HCT116 (cell line): ENCODE data around the gene TJP2. TPM values are rescaled to one million over a fixed set of nuclear protein-coding genes. Genes with fewer than 3 reads are reported as not detected.

Source experiments
- ATAC-seq: fragments of 200-7000 bp; cut with Tn5 transposase; 2 replicates; pipeline ENCODE4 v1.9.1; 2020; ENCODE audit warnings: mild to moderate bottlenecking, moderate library complexity
- BruUV-seq: library from RNA; stranded (reverse); fragments of 400-500 nt; replicated peaks from 2 replicates; lab custom pipeline; 2021; lab: Mats Ljungman, UMichigan
- CTCF ChIA-PET: fragments of 300-600 bp; sonication (Branson Sonifier 250); formaldehyde crosslinking; loops from one replicate; lab custom pipeline; 2021; ENCODE audit warnings: antibody characterized with exemption; lab: Charles Lee
- POLR2A ChIA-PET: fragments of 300-600, 350-600 bp; sonication (Branson Sonifier 250); formaldehyde crosslinking; loops from one replicate; lab custom pipeline; 2021; ENCODE audit warnings: antibody characterized with exemption; lab: Charles Lee
- RAD21 ChIA-PET, 2 experiments: fragments of 300-600 bp; sonication (Branson Sonifier 250); formaldehyde crosslinking; loops; one replicate each; lab custom pipeline; 2023; ENCODE audit warnings: low total read pairs in 2 of 2; ENCODE audit not compliant: uncharacterized antibody in 2 of 2, unreplicated experiment in 2 of 2, low non-redundant PET in 1 of 2; lab: Charles Lee
- DNase-seq: peaks from one replicate; pipeline ENCODE4 v3.0.0-alpha.2; 2010; ENCODE audit warnings: low read depth, low spot score
- H2AFZ ChIP-seq: fragments of 200-600 bp; shearing (Covaris generic), sonication (generic); 2 replicates; pipeline ENCODE4 v1.6.1; 2017; ENCODE audit warnings: low read depth, mixed run types, mixed read lengths, antibody characterized with exemption, low read length; ENCODE audit not compliant: poor library complexity, severe bottlenecking
- H3K27ac ChIP-seq: 2 replicates; pipeline ENCODE4 v1.5.1; 2012; ENCODE audit warnings: low read depth, low read length
- H3K27me3 ChIP-seq: fragments of 200-600 bp; sonication (generic); 2 replicates; pipeline ENCODE4 v1.6.1; 2016; ENCODE audit warnings: mixed run types, low read length, mixed read lengths; ENCODE audit not compliant: insufficient read depth
- H3K36me3 ChIP-seq, 2 experiments: fragments of 200-500 bp in 1 of 2; fragments of 200-600 bp in 1 of 2; sonication (Bioruptor generic) in 1 of 2; sonication (generic) in 1 of 2; 2 replicates each; pipeline versions ENCODE4 v1.5.1 to v1.6.1; 2014 to 2016; ENCODE audit warnings: low read length in 2 of 2, inconsistent platforms in 1 of 2, mixed read lengths in 1 of 2, mixed run types in 1 of 2; ENCODE audit not compliant: insufficient read depth in 2 of 2, control insufficient read depth in 1 of 2
- H3K4me1 ChIP-seq, 2 experiments: fragments of 200-600 bp in 1 of 2; sonication (generic) in 1 of 2; 2 replicates each; pipeline versions ENCODE4 v1.5.1 to v1.6.1; 2012 to 2017; ENCODE audit warnings: low read length in 2 of 2, inconsistent platforms in 1 of 2, mild to moderate bottlenecking in 1 of 2, mixed read lengths in 1 of 2, mixed run types in 1 of 2, moderate library complexity in 1 of 2; ENCODE audit not compliant: insufficient read depth in 2 of 2, control insufficient read depth in 1 of 2
- H3K4me2 ChIP-seq: fragments of 200-600 bp; sonication (generic); 2 replicates; pipeline ENCODE4 v1.6.1; 2017; ENCODE audit warnings: mixed run types, low read length, mixed read lengths
- H3K4me3 ChIP-seq, 2 experiments: fragments of 200-600 bp in 1 of 2; sonication (generic) in 1 of 2; replicated peaks in 1 of 2; 2 replicates each; pipeline ENCODE4 v1.5.1; 2011 to 2016; ENCODE audit warnings: low read length in 2 of 2, control low read depth in 1 of 2, low read depth in 1 of 2, mild to moderate bottlenecking in 1 of 2, mixed read lengths in 1 of 2, mixed run types in 1 of 2
- H3K79me2 ChIP-seq: fragments of 200-600 bp; sonication (generic); 2 replicates; pipeline ENCODE4 v1.6.1; 2017; ENCODE audit warnings: mild to moderate bottlenecking, mixed run types, low read length, moderate library complexity, mixed read lengths; ENCODE audit not compliant: insufficient read depth
- H3K9ac ChIP-seq: fragments of 200-600 bp; sonication (generic); 2 replicates; pipeline ENCODE4 v1.6.1; 2016; ENCODE audit warnings: low read length, mixed read lengths
- H3K9me2 ChIP-seq: fragments of 200-600 bp; sonication (generic), shearing (Covaris generic); 2 replicates; pipeline ENCODE4 v1.6.1; 2017; ENCODE audit warnings: mixed run types, mild to moderate bottlenecking, moderate library complexity; ENCODE audit not compliant: insufficient read depth
- H3K9me3 ChIP-seq, 2 experiments: fragments of 200-500 bp in 1 of 2; fragments of 200-600 bp in 1 of 2; sonication (Bioruptor generic) in 1 of 2; sonication (generic) in 1 of 2; 2 replicates each; pipeline ENCODE4 v1.6.1; 2014 to 2017; ENCODE audit warnings: low read length in 2 of 2, mixed read lengths in 2 of 2, inconsistent platforms in 1 of 2, low read depth in 1 of 2, mild to moderate bottlenecking in 1 of 2, mixed run types in 1 of 2, moderate library complexity in 1 of 2; ENCODE audit not compliant: control insufficient read depth in 1 of 2, insufficient read depth in 1 of 2
- H4K20me1 ChIP-seq: fragments of 200-600 bp; sonication (generic), shearing (Covaris generic); 2 replicates; pipeline ENCODE4 v1.6.1; 2017; ENCODE audit warnings: mixed run types, mild to moderate bottlenecking, moderate library complexity; ENCODE audit not compliant: insufficient read depth
- CEBPB ChIP-seq: IDR thresholded peaks from 2 replicates; pipeline ENCODE4 v1.6.1; 2012; ENCODE audit warnings: low read depth
- EGR1 ChIP-seq: IDR thresholded peaks from 2 replicates; pipeline ENCODE4 v1.6.1; 2012; ENCODE audit warnings: low read depth
- ELF1 ChIP-seq: IDR thresholded peaks from 2 replicates; pipeline ENCODE4 v1.6.1; 2012; ENCODE audit warnings: low read depth, borderline replicate concordance
- FOSL1 ChIP-seq: IDR thresholded peaks from 2 replicates; pipeline ENCODE4 v1.6.1; 2012; ENCODE audit warnings: low read depth
- JUND ChIP-seq: IDR thresholded peaks from 2 replicates; pipeline ENCODE4 v1.6.1; 2012
- POLR2A ChIP-seq: IDR thresholded peaks from 2 replicates; pipeline ENCODE4 v1.7.0; 2011; ENCODE audit warnings: borderline replicate concordance; ENCODE audit not compliant: insufficient read depth, insufficient read length; ENCODE audit errors: extremely low read depth
- RAD21 ChIP-seq: IDR thresholded peaks from 2 replicates; pipeline ENCODE4 v1.6.1; 2012; ENCODE audit warnings: low read depth, mild to moderate bottlenecking
- SIN3A ChIP-seq: IDR thresholded peaks from 2 replicates; pipeline ENCODE4 v1.6.1; 2012; ENCODE audit warnings: low read depth
- SP1 ChIP-seq: IDR thresholded peaks from 2 replicates; pipeline ENCODE4 v1.6.1; 2012; ENCODE audit warnings: low read depth
- SRF ChIP-seq: IDR thresholded peaks from 2 replicates; pipeline ENCODE4 v1.6.1; 2012; ENCODE audit warnings: low read depth
- TCF7L2 ChIP-seq: IDR thresholded peaks from 2 replicates; pipeline ENCODE4 v1.7.0; 2011; ENCODE audit warnings: borderline replicate concordance, inconsistent platforms; ENCODE audit not compliant: insufficient read depth, insufficient read length; ENCODE audit errors: extremely low read depth
- YY1 ChIP-seq: IDR thresholded peaks from 2 replicates; pipeline ENCODE4 v1.6.1; 2011; ENCODE audit warnings: low read length, low read depth, moderate library complexity, mild to moderate bottlenecking; ENCODE audit not compliant: insufficient replicate concordance; ENCODE audit errors: extremely low read depth
- ZNF274 ChIP-seq: fragments of 200-500 bp; sonication (Bioruptor generic); IDR thresholded peaks from 2 replicates; pipeline ENCODE4 v1.6.1; 2014; ENCODE audit warnings: mild to moderate bottlenecking, low read depth, low read length, inconsistent platforms
- intact Hi-C: fragments of 100-400 bp; cut with micrococcal nuclease; formaldehyde crosslinking; loops from 2 replicates; pipeline ENCODE4 v1.10.0; 2022
- total RNA-seq: library from RNA; stranded (reverse); gene quantifications from one replicate; pipeline ENCODE4 v1.2.1, GENCODE V29; 2021; ENCODE audit not compliant: unreplicated experiment
- TF ChIP-seq, protein P1 (sequence below): IDR thresholded peaks from 2 replicates; pipeline ENCODE4 v1.6.1; 2011; ENCODE audit warnings: mild to moderate bottlenecking, low read length, moderate library complexity; ENCODE audit not compliant: insufficient replicate concordance; ENCODE audit errors: extremely low read depth
- TF ChIP-seq, protein P2 (sequence below): IDR thresholded peaks from 2 replicates; pipeline ENCODE4 v1.6.1; 2012

The TJP2 gene
- total RNA-seq, 1 experiment from 2014 or later: 39.7 TPM

DNA sequence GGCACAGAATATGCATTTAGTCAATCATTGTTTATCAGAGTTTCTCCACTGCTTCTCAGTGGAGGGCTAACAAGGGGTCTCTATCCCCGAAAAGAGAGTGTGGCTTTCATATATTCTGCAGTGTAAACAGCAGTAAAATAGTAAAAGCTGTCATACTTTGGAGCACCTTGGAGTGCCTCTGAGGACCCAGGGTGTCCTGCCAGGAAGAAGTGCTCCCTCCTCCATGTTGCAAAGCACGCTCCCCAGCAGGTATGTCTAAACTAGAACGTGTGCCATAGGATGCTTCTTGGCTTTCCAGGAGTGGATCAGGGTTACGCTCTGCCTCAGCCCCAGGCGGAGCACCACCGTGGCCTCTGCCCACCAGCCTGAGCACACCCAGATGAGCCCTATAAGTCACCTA is 8.5 kb upstream of the TJP2 start:
- H3K9ac ChIP-seq: no peak overlapping the region
- H2AFZ ChIP-seq: no peak overlapping the region
- no peaks in the 10 kb centered on the region; a peak in 1 of 4 replicates for H3K4me1 ChIP-seq
- H3K9me3 ChIP-seq: no peaks in the 10 kb centered on the region
- ATAC-seq (no peak), DNase-seq (no peak)
- ChIA-PET RAD21 (no interaction called here), CTCF (no interaction called here), POLR2A (no interaction called here)
- intact Hi-C loops: no loop called here
- no peaks in the 10 kb centered on the region for H3K36me3 ChIP-seq
- no peaks in the 10 kb centered on the region for H3K27me3 ChIP-seq
- no peak overlapping the region for H3K4me3 ChIP-seq
- no TSS peak for BruUV-seq
- no peak overlapping the region for H3K27ac ChIP-seq
- peaks cover 3% of the 10 kb centered on the region; the same call in 1 of the 2 replicates for H3K79me2 ChIP-seq
- H3K9me2 ChIP-seq: no peaks in the 10 kb centered on the region
- no peak for TF ChIP-seq CEBPB
- TF ChIP-seq YY1: no peak
- no peak for TF ChIP-seq RAD21
- no peak for TF ChIP-seq ELF1
- no peak for TF ChIP-seq SIN3A
- no peak for TF ChIP-seq FOSL1
- TF ChIP-seq SP1: no peak
- TF ChIP-seq, protein P1, sequence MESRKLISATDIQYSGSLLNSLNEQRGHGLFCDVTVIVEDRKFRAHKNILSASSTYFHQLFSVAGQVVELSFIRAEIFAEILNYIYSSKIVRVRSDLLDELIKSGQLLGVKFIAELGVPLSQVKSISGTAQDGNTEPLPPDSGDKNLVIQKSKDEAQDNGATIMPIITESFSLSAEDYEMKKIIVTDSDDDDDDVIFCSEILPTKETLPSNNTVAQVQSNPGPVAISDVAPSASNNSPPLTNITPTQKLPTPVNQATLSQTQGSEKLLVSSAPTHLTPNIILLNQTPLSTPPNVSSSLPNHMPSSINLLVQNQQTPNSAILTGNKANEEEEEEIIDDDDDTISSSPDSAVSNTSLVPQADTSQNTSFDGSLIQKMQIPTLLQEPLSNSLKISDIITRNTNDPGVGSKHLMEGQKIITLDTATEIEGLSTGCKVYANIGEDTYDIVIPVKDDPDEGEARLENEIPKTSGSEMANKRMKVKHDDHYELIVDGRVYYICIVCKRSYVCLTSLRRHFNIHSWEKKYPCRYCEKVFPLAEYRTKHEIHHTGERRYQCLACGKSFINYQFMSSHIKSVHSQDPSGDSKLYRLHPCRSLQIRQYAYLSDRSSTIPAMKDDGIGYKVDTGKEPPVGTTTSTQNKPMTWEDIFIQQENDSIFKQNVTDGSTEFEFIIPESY: no peak
- TF ChIP-seq ZNF274: no peak
- TF ChIP-seq EGR1: no peak
- no peak for TF ChIP-seq POLR2A
- TF ChIP-seq JUND: no peak
- TF ChIP-seq TCF7L2: no peak
- TF ChIP-seq SRF: no peak
- TF ChIP-seq, protein P2, sequence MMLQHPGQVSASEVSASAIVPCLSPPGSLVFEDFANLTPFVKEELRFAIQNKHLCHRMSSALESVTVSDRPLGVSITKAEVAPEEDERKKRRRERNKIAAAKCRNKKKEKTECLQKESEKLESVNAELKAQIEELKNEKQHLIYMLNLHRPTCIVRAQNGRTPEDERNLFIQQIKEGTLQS: no peak
- H4K20me1 ChIP-seq: no peaks in the 10 kb centered on the region
- no peak overlapping the region for H3K4me2 ChIP-seq
